NCI-H1092 (cell line): ENCODE data around the gene MICAL3.

Source experiments
- DNase-seq: peaks from one replicate; lab custom pipeline; 2025; lab: John Stamatoyannopoulos, UW

The MICAL3 gene

DNA sequence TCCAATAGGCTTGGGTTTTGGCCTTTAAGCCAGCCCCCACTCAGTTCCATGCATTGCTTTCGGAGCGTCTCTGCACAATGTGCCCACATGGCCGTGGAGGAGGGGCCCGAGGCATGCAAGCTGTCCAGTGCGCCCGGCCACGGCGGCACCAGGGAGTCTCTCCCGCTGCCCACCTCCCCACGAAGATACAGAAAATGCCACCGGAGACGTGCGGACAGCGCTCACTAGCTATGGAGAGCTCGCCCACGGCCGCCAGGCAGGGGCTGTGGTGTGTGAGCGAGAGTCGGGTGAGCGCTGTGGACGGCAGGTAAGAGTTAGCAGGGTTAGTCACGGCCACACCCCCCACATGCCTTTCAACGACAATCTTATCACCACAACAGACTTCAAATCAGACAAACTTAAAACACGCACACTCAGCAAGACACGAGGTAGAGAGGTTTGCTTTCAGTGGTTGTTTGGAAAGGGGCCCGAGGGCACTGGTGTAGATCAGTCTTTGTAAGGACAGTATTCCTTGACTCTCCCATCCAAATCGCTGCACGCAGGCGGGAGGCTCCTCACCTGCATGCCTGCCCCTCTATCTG is 231.4 kb downstream of the MICAL3 start:
- no peak for DNase-seq

DNA sequence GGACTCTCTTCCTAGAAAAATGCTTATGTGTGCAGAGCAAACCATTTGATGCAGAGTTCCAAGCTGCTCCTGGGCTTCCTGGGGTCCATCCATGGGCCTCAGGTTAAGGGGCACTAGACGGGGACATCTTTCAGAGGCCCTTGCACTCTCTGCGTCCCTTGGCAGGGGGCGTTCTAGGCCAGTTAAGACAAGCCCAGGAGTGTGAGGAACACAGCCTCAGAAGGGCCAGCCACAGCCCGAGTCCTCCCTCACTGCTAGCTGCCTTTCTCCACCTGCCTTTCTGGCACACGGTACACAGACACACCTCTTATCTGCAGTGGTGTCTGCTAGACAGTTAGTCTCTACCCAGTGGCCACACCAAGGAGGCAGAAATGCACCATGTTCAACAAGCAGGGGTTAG is 232.1 kb downstream of the MICAL3 start:
- DNase-seq = no peak

- no peak for DNase-seq
Measured at GRCh38 chr22:17791196-17791595, 233.2 kb downstream of the MICAL3 start.

GRCh38 chr22:17789379-17790200 is 234.8 kb downstream of the MICAL3 start:
- DNase-seq = no peak

- no peak for DNase-seq
Measured at GRCh38 chr22:17788528-17789378, 235.6 kb downstream of the MICAL3 start.

DNA sequence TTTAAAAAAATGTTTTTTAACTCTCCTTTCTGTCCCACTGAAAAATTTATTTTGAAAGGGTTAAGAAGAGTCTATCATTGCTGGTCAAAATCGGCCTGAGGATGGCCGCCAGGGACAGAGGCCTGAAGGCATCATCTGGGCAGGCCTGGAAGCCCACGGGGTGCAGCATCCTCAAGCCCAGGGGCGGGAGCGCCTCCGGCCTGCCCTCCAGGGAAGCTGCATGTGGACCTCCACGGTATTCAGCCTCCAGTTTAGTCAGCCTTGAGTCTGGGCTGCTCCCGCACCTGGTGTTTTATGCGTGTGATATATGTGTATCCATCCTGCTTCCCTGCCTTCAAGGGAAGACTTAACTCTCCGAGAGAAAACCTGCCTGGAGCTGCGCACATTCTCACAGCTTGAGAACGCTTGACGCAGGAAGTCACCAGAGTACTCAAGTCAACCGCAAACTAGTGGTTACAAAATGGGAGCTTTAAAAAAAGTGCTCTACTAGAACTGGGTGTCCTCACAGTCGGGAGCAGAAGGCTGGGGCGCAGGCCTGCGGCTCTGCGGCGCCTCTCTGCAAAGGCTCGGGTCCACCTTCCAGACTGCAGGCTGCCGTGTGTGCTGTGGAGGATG is 236.5 kb downstream of the MICAL3 start:
- DNase-seq = no peak

DNA sequence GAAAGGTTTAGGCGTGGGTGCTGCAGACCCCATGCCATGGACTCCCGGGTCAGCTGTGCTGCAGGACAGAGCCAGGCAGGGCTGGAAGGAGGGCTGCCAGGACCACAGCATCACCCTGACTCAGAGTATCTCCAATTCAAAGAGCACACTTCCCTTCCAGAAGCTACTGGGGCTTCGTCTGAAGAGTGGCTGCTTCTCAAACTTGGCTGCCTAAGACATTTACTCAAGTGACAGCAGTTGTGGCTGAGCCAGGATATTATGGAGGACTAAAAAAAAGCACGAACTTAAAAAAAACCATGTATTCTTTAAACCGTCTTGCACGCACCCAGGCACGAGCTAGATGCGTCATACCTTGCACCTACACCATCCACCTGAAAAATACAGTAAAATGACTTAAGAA is 237.1 kb downstream of the MICAL3 start:
- DNase-seq = no peak

- DNase-seq = no peak
Measured at GRCh38 chr22:17786435-17787161, 237.8 kb downstream of the MICAL3 start.

DNA sequence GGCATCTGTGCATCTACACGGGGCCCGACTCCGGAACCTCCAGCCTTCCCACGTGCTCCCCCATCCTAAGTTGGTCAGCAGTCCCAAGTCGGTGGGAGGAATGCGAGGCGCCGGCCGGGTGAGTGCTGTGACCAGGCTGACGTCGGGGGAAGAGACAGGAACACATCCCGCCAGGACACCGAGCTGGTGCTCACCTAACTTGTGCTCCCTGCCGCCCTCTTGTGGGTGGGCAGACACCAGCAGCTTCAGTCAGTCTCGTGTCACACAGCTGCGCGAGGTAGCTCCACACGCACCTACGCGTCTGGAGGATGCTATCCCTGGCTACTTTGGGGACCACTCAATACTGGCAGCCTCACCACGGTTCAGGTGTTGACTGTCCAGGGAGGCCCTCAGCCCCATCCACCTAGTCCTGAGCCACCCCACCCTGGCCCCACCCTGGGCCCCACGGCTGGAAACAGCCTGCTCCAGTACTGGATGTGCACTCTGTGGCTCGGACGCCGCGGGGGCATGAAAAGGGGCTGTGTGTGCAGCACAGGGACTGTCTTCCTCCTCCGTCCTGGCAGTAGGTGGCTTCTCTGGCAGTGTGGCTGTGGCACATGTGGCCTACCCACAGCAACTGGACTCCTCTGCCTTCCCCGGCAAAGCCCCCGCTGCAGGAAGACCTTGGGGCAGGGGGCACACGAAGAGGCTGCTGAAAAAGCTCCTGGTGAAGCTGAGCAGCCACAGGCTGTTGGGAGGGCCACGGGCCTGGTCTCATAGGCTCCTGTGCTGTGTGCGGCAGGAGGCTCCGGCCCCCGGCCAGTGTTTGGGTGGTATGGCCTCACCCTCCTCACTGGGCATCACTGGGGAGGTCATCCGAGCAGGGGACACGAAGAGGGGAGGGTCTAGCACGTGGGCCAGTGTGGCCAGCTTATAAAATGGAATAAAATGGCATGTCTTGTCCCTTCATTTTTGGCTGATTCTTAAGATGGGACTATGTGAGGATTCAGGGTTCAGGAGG is 238.9 kb downstream of the MICAL3 start:
- DNase-seq = no peak

DNA sequence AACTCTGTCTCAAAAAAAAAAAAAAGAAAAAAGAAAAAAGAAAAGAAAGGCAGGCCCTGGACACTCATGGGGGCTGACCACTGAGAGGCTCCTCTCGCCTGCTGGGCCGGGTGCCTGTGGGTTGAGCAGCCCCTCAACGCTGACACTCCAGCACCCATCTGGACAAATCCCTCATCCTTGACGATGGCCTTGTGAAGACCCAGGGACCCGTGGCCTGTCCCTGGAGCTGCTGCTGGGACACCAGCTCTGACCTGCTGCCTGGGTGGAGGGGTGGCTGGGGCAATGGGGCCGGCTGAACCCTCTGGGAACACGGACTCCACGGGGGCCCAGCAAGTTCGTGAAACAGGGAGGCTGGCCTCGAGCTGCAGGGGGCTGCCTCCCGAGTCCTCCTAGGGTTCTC is 239.6 kb downstream of the MICAL3 start:
- no peak for DNase-seq

GRCh38 chr22:17783773-17784480 is 240.4 kb downstream of the MICAL3 start:
- no peak for DNase-seq

- no peak for DNase-seq
Measured at GRCh38 chr22:17783312-17783711, 241.0 kb downstream of the MICAL3 start.

GRCh38 chr22:17782621-17783020 is 241.7 kb downstream of the MICAL3 start:
- no peak for DNase-seq

DNA sequence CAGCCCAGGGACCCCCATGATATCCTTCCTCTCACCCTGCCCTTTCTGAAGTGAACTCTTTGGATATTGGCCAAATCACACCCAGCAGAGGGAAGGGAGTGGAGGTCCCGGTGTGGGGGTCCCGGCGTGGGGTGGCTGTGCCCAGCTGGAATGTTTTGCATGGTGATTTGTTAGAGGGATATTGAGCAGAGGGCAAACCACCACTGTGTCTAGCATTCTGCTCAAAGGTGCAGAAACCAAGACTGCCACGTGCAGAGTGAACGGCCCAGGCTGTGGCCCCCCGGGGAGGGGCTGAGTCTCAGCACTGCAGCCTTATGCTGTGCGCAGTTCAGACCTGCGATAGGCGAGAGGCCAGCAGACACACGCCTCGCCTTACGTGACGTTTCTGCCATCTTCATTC is 242.2 kb downstream of the MICAL3 start:
- DNase-seq = no peak

GRCh38 chr22:17781319-17782031 is 242.9 kb downstream of the MICAL3 start:
- peak; percentile 30 for DNase-seq

DNA sequence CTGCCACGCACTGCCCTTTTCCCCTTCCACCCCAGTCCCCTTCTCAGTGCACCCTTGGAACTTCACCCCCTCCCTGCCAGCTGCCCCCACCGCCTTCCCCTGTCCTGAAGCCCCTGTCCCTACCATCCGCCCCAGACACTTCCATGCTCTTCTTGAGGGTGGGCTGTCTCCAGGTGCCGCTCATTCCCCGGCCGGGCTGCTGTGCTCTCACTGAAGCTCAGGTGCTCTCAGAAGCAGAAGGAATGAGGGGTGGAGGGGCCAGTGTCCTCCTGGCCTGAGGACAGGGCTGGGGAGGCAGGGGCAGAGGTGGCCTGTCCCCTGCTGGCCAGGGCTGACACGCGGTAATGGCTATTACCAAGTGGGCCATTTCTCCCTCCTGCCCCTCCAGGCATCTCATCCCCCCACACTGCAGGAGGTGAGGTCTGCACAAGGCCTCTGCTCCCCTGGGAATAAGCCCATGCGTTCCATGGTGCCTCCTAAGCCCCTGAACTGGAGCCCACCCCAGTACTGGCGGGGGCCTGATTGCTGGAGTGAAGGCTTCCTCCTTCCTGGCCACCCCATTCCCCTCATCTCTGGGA is 243.5 kb downstream of the MICAL3 start:
- DNase-seq = no peak

GRCh38 chr22:17780116-17780740 is 244.1 kb downstream of the MICAL3 start:
- DNase-seq = no peak
